T-helper 1 cell treated with Interleukin-12 subunit alpha and Interleukin-12 subunit beta and Interleukin-4 antibody, amounts not matched to agents 30 μg/mL and 1 μg/mL, for 36 hours (primary cell): ENCODE data around the gene TMEM82.

Experiments
- H3K27ac Mint-ChIP-seq: one replicate; pipeline ENCODE4 v1.8.0; 2021; ENCODE audit warnings: mild to moderate bottlenecking, mixed read lengths
- H3K27me3 Mint-ChIP-seq: one replicate; pipeline ENCODE4 v1.8.0; 2021; ENCODE audit warnings: low read depth, mixed read lengths
- H3K36me3 Mint-ChIP-seq: one replicate; pipeline ENCODE4 v1.8.0; 2021; ENCODE audit warnings: low read depth, mixed read lengths
- H3K4me1 Mint-ChIP-seq: one replicate; pipeline ENCODE4 v1.8.0; 2021; ENCODE audit warnings: low read depth, mixed read lengths
- H3K4me3 Mint-ChIP-seq: one replicate; pipeline ENCODE4 v1.8.0; 2021; ENCODE audit warnings: mild to moderate bottlenecking, moderate library complexity, mixed read lengths
- H3K9me3 Mint-ChIP-seq: one replicate; pipeline ENCODE4 v1.8.0; 2021; ENCODE audit warnings: mixed read lengths

The TMEM82 gene

GRCh38 chr1:15764890-15765289 lies 22.6 kb downstream of the TMEM82 start:
- no peak overlapping the region for H3K27ac Mint-ChIP-seq
- no peaks in the 10 kb centered on the region for H3K9me3 Mint-ChIP-seq
- H3K27me3 Mint-ChIP-seq, result peaks cover 34% of the 10 kb centered on the region
- H3K4me1 Mint-ChIP-seq, result no peaks in the 10 kb centered on the region
- no peak overlapping the region for H3K4me3 Mint-ChIP-seq
- H3K36me3 Mint-ChIP-seq, result no peaks in the 10 kb centered on the region

DNA sequence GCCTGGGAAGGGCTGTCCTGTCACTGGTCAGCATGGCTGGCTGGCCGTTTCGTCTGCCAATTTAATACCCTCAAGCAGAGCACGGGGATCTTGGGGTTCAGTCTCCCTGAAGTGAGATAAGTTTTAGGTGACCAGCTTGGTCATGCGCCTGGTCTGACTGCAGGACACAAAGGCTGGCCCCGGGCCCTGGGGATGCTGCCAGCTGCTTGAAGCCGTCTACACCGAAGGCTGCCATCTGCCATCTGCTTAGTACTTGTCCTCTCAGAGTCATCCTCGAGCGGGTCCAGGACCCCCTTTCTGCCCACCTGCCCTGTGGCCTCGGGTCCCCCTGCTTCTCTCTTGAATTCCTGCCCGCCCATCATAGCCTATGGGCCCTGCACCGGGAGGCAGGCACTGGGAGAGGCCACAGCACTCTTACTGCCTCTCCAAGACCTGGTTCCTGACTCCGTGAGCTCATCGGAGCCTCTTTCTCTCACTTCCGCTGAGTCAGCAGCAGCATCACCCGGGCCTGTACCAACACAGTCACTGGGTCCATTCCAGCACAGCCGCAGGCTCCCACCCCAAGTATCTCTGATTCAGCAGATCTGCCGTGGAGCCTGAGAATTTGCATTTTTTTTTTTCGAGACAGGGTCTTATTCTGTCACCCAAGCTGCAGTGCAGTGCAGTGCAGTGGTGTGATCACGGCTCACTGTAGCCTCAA lies 23.3 kb downstream of the TMEM82 start:
- H3K4me1 Mint-ChIP-seq, result no peaks in the 10 kb centered on the region
- H3K4me3 Mint-ChIP-seq, result no peak overlapping the region
- H3K27me3 Mint-ChIP-seq, result peaks cover 27% of the 10 kb centered on the region
- no peak overlapping the region for H3K27ac Mint-ChIP-seq
- H3K36me3 Mint-ChIP-seq, result no peaks in the 10 kb centered on the region
- H3K9me3 Mint-ChIP-seq, result no peaks in the 10 kb centered on the region

- Mint-ChIP-seq H3K27ac (no peak overlapping the region), H3K27me3 (peaks cover 8% of the 10 kb centered on the region), H3K4me1 (no peaks in the 10 kb centered on the region), H3K9me3 (no peaks in the 10 kb centered on the region), H3K36me3 (no peaks in the 10 kb centered on the region), H3K4me3 (no peak overlapping the region)
These were observed 25.6 kb downstream of the TMEM82 start for GRCh38 chr1:15767941-15768340.

DNA sequence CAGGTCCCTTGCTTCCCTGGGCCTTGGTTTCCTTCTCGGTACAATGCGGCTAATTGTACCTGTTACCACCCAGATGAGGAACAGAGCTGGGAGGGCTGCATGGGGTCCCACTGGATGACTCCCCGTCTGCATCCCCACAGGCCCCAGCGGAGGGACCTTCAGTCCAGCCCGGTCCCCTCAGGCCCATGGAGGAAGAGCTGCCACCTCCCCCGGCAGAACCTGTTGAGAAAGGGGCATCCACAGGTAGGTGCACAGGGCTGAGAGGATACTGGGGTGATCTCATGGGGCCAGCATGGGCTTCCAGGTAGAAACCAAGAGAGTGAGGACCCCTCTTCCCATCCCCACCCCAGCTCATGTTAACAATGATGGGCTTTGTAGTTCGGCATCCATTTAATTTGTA lies 26.1 kb downstream of the TMEM82 start:
- H3K36me3 Mint-ChIP-seq, result no peaks in the 10 kb centered on the region
- no peaks in the 10 kb centered on the region for H3K4me1 Mint-ChIP-seq
- H3K4me3 Mint-ChIP-seq, result no peak overlapping the region
- no peaks in the 10 kb centered on the region for H3K9me3 Mint-ChIP-seq
- no peak overlapping the region for H3K27ac Mint-ChIP-seq
- H3K27me3 Mint-ChIP-seq, result peaks cover 8% of the 10 kb centered on the region

- no peak overlapping the region for H3K4me3 Mint-ChIP-seq
- H3K27ac Mint-ChIP-seq, result no peak overlapping the region
These were observed 28.1 kb downstream of the TMEM82 start for GRCh38 chr1:15770313-15770962.

GRCh38 chr1:15771836-15772515 lies 29.7 kb downstream of the TMEM82 start:
- H3K36me3 Mint-ChIP-seq, result no peaks in the 10 kb centered on the region
- no peaks in the 10 kb centered on the region for H3K9me3 Mint-ChIP-seq
- H3K27ac Mint-ChIP-seq, result no peak overlapping the region
- peaks cover 3% of the 10 kb centered on the region for H3K27me3 Mint-ChIP-seq
- H3K4me3 Mint-ChIP-seq, result no peak overlapping the region
- no peaks in the 10 kb centered on the region for H3K4me1 Mint-ChIP-seq

More at GRCh38 chr1:15770313-15770962, 28.1 kb downstream of the TMEM82 start:
- no peaks in the 10 kb centered on the region for H3K4me1 Mint-ChIP-seq
- no peaks in the 10 kb centered on the region for H3K36me3 Mint-ChIP-seq
- peaks cover 3% of the 10 kb centered on the region for H3K27me3 Mint-ChIP-seq
- no peaks in the 10 kb centered on the region for H3K9me3 Mint-ChIP-seq

- Mint-ChIP-seq H3K4me3 (no peak overlapping the region), H3K27ac (no peak overlapping the region), H3K4me1 (no peaks in the 10 kb centered on the region), H3K27me3 (peaks cover 5% of the 10 kb centered on the region), H3K9me3 (no peaks in the 10 kb centered on the region), H3K36me3 (no peaks in the 10 kb centered on the region)
These were observed 33.4 kb downstream of the TMEM82 start for GRCh38 chr1:15775706-15776105.

GRCh38 chr1:15777909-15778707 lies 35.8 kb downstream of the TMEM82 start:
- Mint-ChIP-seq H3K9me3 (no peaks in the 10 kb centered on the region), H3K4me1 (no peaks in the 10 kb centered on the region), H3K4me3 (no peak overlapping the region), H3K27me3 (peaks cover 5% of the 10 kb centered on the region), H3K36me3 (no peaks in the 10 kb centered on the region), H3K27ac (no peak overlapping the region)

DNA sequence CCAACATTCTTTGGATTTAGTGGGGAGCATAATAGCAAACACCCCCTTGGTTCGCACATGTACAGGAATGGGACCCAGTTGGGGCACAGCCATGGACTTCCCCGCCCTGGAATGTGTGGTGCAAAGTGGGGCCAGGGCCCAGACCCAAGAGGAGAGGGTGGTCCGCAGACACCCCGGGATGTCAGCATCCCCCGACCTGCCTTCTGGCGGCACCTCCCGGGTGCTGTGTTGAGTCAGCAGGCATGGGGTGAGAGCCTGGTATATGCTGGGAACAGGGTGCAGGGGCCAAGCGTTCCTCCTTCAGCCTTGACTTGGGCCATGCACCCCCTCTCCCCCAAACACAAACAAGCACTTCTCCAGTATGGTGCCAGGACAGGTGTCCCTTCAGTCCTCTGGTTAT lies 43.4 kb downstream of the TMEM82 start:
- H3K27ac Mint-ChIP-seq, result no peak overlapping the region
- no peaks in the 10 kb centered on the region for H3K9me3 Mint-ChIP-seq
- peaks cover 2% of the 10 kb centered on the region for H3K27me3 Mint-ChIP-seq
- H3K4me3 Mint-ChIP-seq, result no peak overlapping the region
- H3K36me3 Mint-ChIP-seq, result no peaks in the 10 kb centered on the region
- H3K4me1 Mint-ChIP-seq, result no peaks in the 10 kb centered on the region

DNA sequence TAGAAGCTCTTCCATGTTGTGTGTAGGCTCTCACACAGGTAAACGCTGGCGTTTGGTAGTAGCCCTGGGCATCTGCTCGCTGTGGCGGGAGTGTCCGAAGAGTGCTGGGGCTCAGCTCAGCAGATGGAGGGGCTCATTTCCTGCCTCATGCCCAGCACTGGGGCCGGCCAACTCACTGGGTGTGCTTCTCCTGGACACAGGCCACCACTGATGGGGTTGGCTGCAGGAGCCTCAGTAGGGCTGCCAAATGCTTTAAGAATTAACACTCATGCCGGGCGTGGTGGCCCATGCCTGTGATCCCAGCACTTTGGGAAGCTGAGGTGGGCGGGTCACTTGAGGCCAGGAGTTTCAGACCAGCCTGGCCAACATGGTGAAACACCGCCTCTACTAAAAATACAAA lies 44.3 kb downstream of the TMEM82 start:
- Mint-ChIP-seq H3K27ac (no peak overlapping the region), H3K36me3 (no peaks in the 10 kb centered on the region), H3K9me3 (no peaks in the 10 kb centered on the region), H3K4me3 (no peak overlapping the region), H3K4me1 (no peaks in the 10 kb centered on the region), H3K27me3 (peaks cover 5% of the 10 kb centered on the region)

GRCh38 chr1:15788624-15789301 lies 46.5 kb downstream of the TMEM82 start:
- H3K4me1 Mint-ChIP-seq, result peaks cover 2% of the 10 kb centered on the region
- H3K36me3 Mint-ChIP-seq, result no peaks in the 10 kb centered on the region
- H3K9me3 Mint-ChIP-seq, result no peaks in the 10 kb centered on the region
- H3K4me3 Mint-ChIP-seq, result no peak overlapping the region
- peaks cover 9% of the 10 kb centered on the region for H3K27me3 Mint-ChIP-seq
- H3K27ac Mint-ChIP-seq, result no peak overlapping the region

DNA sequence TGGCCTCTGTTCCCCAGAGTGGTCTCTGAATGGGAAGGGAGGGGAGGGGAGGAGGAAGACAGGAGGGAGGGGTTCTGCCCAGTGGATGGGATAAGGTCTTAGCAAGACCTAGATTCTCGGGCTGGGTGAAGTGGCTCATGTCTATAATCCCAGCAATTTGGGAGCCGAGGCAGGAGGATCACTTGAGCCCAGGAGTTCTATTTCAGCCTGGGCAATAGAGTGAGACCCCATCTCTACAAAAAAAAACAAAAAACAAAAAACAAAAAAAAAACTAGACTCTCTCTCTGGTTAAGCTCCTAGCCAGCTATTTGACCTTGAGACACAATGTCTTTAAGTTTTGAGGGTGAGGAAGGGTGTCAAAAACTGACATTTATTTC lies 53.8 kb downstream of the TMEM82 start:
- H3K4me3 Mint-ChIP-seq, result no peak overlapping the region
- no peaks in the 10 kb centered on the region for H3K9me3 Mint-ChIP-seq
- H3K36me3 Mint-ChIP-seq, result no peaks in the 10 kb centered on the region
- peaks cover 2% of the 10 kb centered on the region for H3K4me1 Mint-ChIP-seq
- H3K27me3 Mint-ChIP-seq, result peaks cover 4% of the 10 kb centered on the region
- H3K27ac Mint-ChIP-seq, result no peak overlapping the region
